Measurements from ENCODE around the gene ZYX. TPM values are rescaled to one million over a fixed set of nuclear protein-coding genes. Genes with fewer than 3 reads are reported as not detected.

The ZYX gene
- total RNA-seq, 4 donors from 2014 or later = 111 to 389 (median 146) TPM

GRCh38 chr7:143437578-143437977 is 56.4 kb downstream of the ZYX start:
- H3K4me3 ChIP-seq = no peak overlapping the region
- H3K4me1 ChIP-seq = no peaks in the 10 kb centered on the region
- no peaks in the 10 kb centered on the region for H3K27me3 ChIP-seq
- no peaks in the 10 kb centered on the region for H3K36me3 ChIP-seq
- H3K27ac ChIP-seq = no peak overlapping the region
- H3K9me3 ChIP-seq = no peaks in the 10 kb centered on the region
- 68 to 74% methylated on average over 2 to 4 of the region's 4 CpGs for WGBS, 2 donors (ENCODE audit: low coverage in 1 of 2)
- TF ChIP-seq POLR2AphosphoS5 (IDR thresholded peaks at IDR 0.05) (no peak), EP300 (IDR thresholded peaks at IDR 0.05) (no peak), CTCF (IDR thresholded peaks at IDR 0.05) (no peak), POLR2A (IDR thresholded peaks at IDR 0.05) (no peak)
- no peak for ATAC-seq

- Histone ChIP-seq H3K4me3 (no peak overlapping the region), H3K27me3 (no peaks in the 10 kb centered on the region), H3K9me3 (no peaks in the 10 kb centered on the region), H3K27ac (no peak overlapping the region), H3K36me3 (no peaks in the 10 kb centered on the region), H3K4me1 (no peaks in the 10 kb centered on the region)
- TF ChIP-seq EP300 (IDR thresholded peaks at IDR 0.05) (no peak), CTCF (IDR thresholded peaks at IDR 0.05) (no peak), POLR2A (IDR thresholded peaks at IDR 0.05) (no peak), POLR2AphosphoS5 (IDR thresholded peaks at IDR 0.05) (no peak)
- 80 to 88% methylated on average over 2 of the region's 2 CpGs for WGBS, 2 donors (ENCODE audit: low coverage in 1 of 2)
- ATAC-seq = no peak
Measured at GRCh38 chr7:143439866-143440265, 58.7 kb downstream of the ZYX start.

Small RNA genes lying within 50 kb of the gene (small RNA-seq; reads per million reads assigned to genes)
- gene MIR6892 = 0.45 to 3.1 (median 1.3) reads per million in 4 donors

Other genes with a start within 250 kb of the ZYX start
- 1 to 10 TPM in 1 of 4 donors, not detected in 3; 6.8 TPM for gene PIP, start 249.3 kb upstream of the ZYX start, total RNA-seq
- not detected for gene TAS2R39, start 197.9 kb upstream of the ZYX start, total RNA-seq
- not detected for gene TAS2R40, start 159.3 kb upstream of the ZYX start, total RNA-seq
- gene GSTK1, start 117.9 kb upstream of the ZYX start, total RNA-seq = 100 to 1,000 TPM in 3 of 4 donors, 10 to 100 TPM in 1; 98.1 to 128 (median 120) TPM
- gene TMEM139, start 96.4 kb upstream of the ZYX start, total RNA-seq = 1 to 10 TPM in 1 of 4 donors, under 1 TPM in 2, not detected in 1; 0.40 to 1.4 (median 0.49) TPM
- gene CASP2, start 93.0 kb upstream of the ZYX start, total RNA-seq = 10 to 100 TPM; 10.1 to 14.5 (median 13.6) TPM
- not detected for gene CLCN1, start 65.2 kb upstream of the ZYX start, total RNA-seq
- gene FAM131B, start 18.6 kb upstream of the ZYX start, total RNA-seq = 1 to 10 TPM in 2 of 4 donors, under 1 TPM in 2; 0.31 to 2.4 (median 1.2) TPM
- 1 to 10 TPM in 1 of 4 donors, under 1 TPM in 1, not detected in 2; 0.78 to 2.5 TPM for gene EPHA1, start 27.5 kb downstream of the ZYX start, total RNA-seq
- under 1 TPM in 1 of 4 donors, not detected in 3; 0.40 TPM for gene TAS2R60, start 62.1 kb downstream of the ZYX start, total RNA-seq
- not detected for gene TAS2R41, start 96.5 kb downstream of the ZYX start, total RNA-seq
- gene CTAGE15, start 190.5 kb downstream of the ZYX start, total RNA-seq = not detected
- 1 to 10 TPM; 1.9 to 3.4 (median 3.1) TPM for gene TCAF2, start 239.6 kb downstream of the ZYX start, total RNA-seq

Measured in gastroesophageal sphincter (tissue), 4 donors.